Measurements from ENCODE around the gene UNC119B.
A peak's percentile ranks its signal among the peaks of the same experiment; 100 is the strongest.

Gene UNC119B

GRCh38 chr12:120686690-120687577 lies 23.3 kb upstream of the UNC119B start, which contains the start of gene MLEC:
MLEC (plus strand) TSS chr12:120687149; CDS start chr12:120687297, 148 bp downstream.
- DNase-seq, result peak; percentile 96 to 100 (median 99)

GRCh38 chr12:120687578-120688289 lies 22.5 kb upstream of the UNC119B start:
- peak in 32 of 42 donors; percentile 24 to 72 (median 44) for DNase-seq
- intact Hi-C loops (cut with DNase I), result loop anchor here (2.0 to 5.0 kb wide), 2 partner anchors 23 to 105 kb away; partner anchors contain the start of genes POP5 and UNC119B

More at GRCh38 chr12:120686690-120687577, 23.3 kb upstream of the UNC119B start, which contains the start of gene MLEC:
- intact Hi-C loops (cut with DNase I), result loop anchor here (2.0 to 5.0 kb wide), 2 partner anchors 24 to 105 kb away; partner anchors contain the start of genes POP5 and UNC119B

GRCh38 chr12:120688527-120689071 lies 21.7 kb upstream of the UNC119B start:
- intact Hi-C loops (cut with DNase I), result loop anchor here (5.0 kb wide), 1 partner anchor 106 kb away; the partner anchor contains the start of gene POP5
- peak in 3 of 42 donors; percentile 29 to 57 (median 42) for DNase-seq

GRCh38 chr12:120689397-120690082 lies 20.7 kb upstream of the UNC119B start:
- intact Hi-C loops (cut with DNase I), result loop anchor here (5.0 kb wide), 1 partner anchor 107 kb away; the partner anchor contains the start of gene POP5
- DNase-seq, result no peak

GRCh38 chr12:120690083-120690450 lies 20.2 kb upstream of the UNC119B start:
- DNase-seq, result no peak
- intact Hi-C loops (cut with DNase I), result no loop called here

- intact Hi-C loops (cut with DNase I), result no loop called here
- no peak for DNase-seq
Measured at GRCh38 chr12:120690978-120691377, 19.3 kb upstream of the UNC119B start.

GRCh38 chr12:120692524-120693033 lies 17.7 kb upstream of the UNC119B start:
- DNase-seq, result no peak
- intact Hi-C loops (cut with DNase I), result no loop called here

GRCh38 chr12:120693848-120694247 lies 16.4 kb upstream of the UNC119B start:
- DNase-seq, result no peak
- intact Hi-C loops (cut with DNase I), result no loop called here

- intact Hi-C loops (cut with DNase I), result no loop called here
- DNase-seq, result no peak
Measured at GRCh38 chr12:120696626-120697025, 13.6 kb upstream of the UNC119B start.

- intact Hi-C loops (cut with DNase I), result no loop called here
- DNase-seq, result no peak
Measured at GRCh38 chr12:120697344-120697743, 12.9 kb upstream of the UNC119B start.

GRCh38 chr12:120698665-120699064 lies 11.6 kb upstream of the UNC119B start:
- intact Hi-C loops (cut with DNase I), result no loop called here
- DNase-seq, result no peak

- intact Hi-C loops (cut with DNase I), result no loop called here
- no peak for DNase-seq
Measured at GRCh38 chr12:120699553-120699952, 10.7 kb upstream of the UNC119B start.

- intact Hi-C loops (cut with DNase I), result no loop called here
- peak in 1 of 42 donors; percentile 13 for DNase-seq
Measured at GRCh38 chr12:120700886-120701285, 9.4 kb upstream of the UNC119B start.

- intact Hi-C loops (cut with DNase I), result no loop called here
- DNase-seq, result no peak
Measured at GRCh38 chr12:120702637-120703036, 7.6 kb upstream of the UNC119B start.

GRCh38 chr12:120703311-120703942 lies 6.8 kb upstream of the UNC119B start:
- DNase-seq, result no peak
- intact Hi-C loops (cut with DNase I), result no loop called here

GRCh38 chr12:120705618-120706017 lies 4.6 kb upstream of the UNC119B start:
- DNase-seq, result no peak
- intact Hi-C loops (cut with DNase I), result no loop called here

- intact Hi-C loops (cut with DNase I), result no loop called here
- DNase-seq, result no peak
Measured at GRCh38 chr12:120706029-120706428, 4.2 kb upstream of the UNC119B start.

- intact Hi-C loops (cut with DNase I), result no loop called here
Measured at GRCh38 chr12:120708651-120709050, 1.6 kb upstream of the UNC119B start.

More at GRCh38 chr12:120708651-120709050, 1.6 kb upstream of the UNC119B start:
- DNase-seq, result no peak

All from head of caudate nucleus (tissue), 42 donors.